HG03097 (cell line): ENCODE results near the gene TTC21A.
"Not testable (repeated sequence)": the region's sequence is repeated elsewhere in the genome, so short reads cannot be mapped to it uniquely, and the experiment has no call there.

Experiments used
- ATAC-seq: cut with Tn5 transposase; IDR thresholded peaks from one replicate; pipeline ENCODE4 v1.9.1; 2021; ENCODE audit not compliant: unreplicated experiment, low FRiP score

The TTC21A gene

GRCh38 chr3:39148435-39149058, 41.1 kb downstream of the TTC21A start:
- ATAC-seq = no peak

- ATAC-seq = no peak
These were observed 41.6 kb downstream of the TTC21A start for GRCh38 chr3:39149059-39149455.

DNA sequence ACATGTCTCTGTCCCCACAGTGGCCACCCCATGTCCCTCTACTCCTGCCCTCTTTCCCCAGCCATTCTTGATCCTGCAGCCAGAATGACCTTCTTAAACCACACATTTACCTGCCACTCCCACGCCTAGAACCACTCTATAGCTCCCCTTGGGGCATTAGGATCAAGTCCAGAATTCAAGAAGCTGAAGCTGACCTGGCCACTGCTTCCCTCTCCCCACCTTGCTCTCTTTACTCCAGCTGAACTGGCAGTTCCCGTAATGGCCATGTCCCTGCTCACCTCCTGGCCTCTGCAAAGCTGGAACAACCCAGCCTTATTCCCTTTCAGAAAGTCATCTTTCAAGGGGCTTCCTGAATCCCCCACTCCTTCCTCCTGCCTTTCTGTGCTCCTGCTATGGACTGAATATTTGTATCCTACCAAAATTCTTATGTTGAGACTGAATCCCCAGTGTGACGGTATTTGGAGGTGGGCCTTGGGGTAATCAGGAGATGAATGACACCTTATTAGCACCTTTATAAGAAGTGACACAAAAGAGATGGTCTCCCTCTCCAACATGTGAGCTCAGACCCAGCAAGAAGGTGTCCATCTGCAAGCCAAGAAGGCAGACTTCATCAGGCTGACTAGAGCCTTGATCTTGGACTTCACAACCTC, 42.1 kb downstream of the TTC21A start:
- no peak for ATAC-seq

DNA sequence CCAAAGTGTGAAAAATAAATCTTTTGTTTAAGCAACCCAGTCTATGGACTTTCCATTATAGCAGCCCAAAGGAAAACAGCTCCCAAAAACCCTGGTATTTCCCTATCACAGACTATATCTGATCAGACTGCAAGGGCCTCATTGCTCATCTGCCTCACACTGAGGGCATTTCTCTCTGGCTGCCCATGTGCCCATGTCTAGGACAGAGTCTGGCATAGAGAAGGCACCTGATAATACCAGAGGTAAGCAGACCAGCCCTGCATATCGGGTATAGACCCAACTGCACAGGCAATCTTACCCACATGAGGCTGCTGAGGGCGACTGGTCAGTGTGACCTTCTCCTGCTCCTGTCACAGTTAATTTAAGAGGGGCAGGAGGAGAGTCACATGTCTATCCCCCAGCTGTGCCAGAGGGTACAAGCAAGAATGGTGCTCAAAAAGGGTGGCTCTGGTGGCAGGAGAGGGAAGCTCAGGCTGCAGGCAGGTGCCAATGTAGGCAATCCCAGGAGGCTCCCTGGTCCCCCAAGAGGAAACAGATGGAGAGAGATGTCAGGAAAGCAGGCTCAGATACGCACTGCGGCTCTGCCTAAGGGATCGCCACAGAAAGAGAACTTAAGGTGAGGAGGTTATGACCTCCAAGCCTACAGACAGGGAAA, 42.8 kb downstream of the TTC21A start:
- ATAC-seq = no peak

DNA sequence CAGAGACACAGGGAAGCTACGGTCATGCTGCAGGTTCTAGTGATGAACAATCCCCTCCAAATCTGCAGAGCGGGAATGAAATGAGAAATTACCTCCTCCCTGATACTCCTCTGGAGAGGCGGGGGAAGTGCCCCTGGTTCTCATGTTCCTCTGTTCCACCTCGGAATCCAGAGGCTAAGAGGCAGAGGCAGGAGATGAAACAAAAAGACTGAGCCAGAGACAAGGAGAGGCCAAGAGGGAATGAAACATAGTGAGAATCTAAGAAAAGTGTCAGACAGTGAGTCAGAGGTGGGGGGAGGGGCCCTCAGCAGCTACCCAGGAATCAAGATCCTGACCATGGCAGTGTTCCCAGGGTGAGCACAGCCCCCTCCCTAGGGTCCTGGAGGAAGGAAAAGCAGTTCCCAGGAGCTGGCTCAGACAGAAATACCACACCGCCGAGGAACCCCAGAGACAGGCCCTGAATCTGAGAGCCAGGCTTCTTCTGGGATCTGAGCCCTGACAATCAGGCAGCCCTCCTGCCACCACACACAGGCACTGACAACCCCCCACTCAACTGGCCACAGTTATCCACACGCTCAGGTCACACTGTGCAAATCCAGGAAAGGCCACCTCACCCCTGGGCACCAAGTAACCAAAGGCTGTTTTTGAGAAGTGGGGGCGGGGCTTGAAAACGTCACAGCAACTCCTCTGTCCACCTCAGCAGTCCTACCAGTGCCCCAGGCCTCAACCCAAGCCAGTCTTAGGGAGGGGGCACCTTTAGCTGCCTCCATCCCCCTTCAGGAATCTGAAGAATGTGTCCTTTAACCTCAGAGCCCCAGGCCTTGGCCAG, 43.5 kb downstream of the TTC21A start:
- ATAC-seq = no peak

DNA sequence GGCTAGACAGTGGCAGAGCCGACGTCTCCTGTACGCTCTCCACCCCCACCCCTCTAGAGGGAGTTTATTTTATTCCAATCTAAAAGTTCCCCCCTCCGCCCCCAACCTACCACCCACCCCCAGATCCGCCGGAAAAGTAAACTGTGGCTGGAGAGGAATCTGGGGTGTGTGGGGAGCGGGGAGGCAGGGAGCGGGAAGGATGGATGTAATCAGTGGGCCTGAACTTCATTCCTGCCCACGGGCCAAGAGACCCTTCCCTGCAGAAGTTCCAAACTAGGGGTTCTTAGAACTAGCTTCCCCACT, 46.4 kb downstream of the TTC21A start:
- no peak for ATAC-seq

DNA sequence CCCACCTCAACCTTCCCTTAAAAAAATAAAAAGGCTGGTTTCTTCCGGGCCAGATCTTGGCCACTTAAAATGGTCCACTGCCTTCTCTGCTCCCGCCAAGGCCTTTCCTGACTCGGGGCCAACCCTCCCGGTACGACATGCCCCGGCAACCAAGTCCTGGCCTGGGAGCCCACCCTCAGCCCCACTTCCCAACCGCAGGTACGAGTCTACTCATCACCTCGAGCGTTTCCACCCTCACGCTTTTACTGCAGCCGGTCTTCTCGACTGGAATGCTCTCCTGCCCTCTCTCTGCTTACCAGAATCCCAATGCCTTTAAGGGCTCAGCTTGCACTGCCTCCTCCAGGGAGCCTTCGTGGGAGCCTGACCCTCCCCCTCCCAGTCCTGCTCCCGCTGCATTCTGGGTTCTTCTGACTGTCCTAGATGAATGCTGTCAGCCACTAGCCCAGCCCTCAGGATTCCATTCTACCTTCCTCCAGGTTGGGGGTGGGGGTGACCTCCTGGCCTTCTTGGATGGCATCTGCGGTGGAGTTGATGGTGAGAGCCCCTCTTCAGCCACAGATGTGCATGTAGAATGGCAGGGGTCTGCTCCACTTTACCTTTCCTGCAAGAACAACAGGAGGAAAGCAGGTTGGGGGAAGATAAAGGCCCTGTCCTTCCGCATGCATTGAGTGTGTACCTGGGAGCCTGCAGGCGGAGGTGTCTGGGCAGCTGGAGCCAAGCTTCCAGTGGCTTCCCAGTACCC, 47.0 kb downstream of the TTC21A start:
- ATAC-seq = no peak

DNA sequence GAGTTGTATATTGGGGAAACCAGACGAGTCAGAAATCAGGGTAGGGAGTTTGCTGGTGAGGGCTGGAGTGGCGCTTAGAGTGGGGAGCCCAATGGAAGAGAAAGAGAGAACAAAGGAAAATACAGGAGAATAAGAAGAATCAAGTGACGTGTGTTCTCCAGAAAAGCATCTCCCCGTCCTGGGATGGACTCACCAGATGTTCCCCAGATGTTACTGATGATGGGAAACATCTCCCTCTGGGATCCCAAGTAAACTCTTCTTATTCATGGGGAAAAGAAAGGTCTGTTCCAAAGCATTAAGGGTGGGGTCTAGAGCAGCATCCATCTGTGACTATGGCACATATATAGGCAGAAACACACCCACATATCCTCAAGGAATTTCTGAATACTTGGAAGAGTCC, 48.9 kb downstream of the TTC21A start:
- ATAC-seq = no peak

DNA sequence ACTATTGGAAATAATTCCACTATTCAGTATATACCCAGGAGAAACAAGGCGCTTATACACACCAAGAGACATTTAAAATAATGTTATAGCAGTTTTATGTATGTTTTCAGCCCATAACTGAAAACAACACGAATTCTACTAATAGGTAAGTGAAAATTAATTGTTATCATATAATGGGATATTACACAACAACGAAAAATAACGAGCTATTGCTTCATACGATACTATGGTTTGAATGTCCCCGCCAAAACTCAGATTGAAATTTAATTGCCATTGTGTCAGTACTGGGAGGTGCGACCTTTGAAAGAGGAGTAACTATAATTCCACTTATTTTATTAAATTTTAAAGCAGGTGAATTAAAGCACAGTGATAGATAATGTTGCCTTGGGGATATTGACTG, 49.9 kb downstream of the TTC21A start:
- no peak for ATAC-seq

DNA sequence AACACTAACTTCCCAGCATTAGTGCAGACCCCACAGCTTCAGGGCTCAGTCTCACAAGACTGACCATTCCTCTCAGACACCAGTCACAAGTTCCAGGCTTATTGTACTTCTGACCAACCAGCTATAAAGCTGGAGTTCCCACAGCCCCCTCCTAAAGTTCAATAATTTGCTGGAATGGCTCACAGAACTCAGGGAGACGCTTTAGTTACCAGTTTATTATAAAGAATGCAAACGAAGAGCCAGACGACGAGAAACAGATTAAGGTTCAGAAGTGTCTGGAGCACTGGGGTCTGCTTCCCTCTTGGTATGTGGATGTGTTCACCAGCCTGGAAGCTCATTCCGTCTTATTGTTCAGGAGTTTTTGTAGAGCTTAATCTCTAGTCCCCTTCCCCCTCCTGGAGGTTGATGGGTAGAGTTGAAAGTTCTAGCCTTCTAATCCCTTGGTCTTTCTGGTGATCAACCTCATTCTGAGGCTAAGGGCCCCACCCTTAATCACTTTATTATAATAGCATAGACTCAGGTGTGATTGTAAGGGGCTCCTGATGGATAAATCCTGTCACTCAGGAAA, 50.8 kb downstream of the TTC21A start:
- no peak for ATAC-seq

- ATAC-seq = no peak
These were observed 56.9 kb downstream of the TTC21A start for GRCh38 chr3:39164414-39164813.

DNA sequence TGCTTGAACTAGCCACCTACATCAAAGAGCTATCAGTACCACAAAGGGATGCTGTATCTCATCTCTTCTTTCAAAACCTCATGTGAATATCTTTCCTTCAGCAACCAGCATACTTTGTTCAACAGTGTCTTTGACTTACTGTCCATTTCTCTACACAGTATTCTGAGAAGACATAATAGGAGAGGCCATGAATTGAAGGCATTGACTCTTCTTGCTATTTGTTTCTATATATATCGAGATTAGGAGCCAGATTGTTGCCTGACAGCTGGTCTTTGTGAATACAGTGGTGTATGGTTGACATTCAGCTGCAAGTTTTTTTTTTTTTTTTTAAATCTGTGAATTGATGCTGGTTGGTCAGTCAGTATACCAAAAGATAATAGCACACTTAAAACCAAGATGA, 58.0 kb downstream of the TTC21A start:
- ATAC-seq = no peak

DNA sequence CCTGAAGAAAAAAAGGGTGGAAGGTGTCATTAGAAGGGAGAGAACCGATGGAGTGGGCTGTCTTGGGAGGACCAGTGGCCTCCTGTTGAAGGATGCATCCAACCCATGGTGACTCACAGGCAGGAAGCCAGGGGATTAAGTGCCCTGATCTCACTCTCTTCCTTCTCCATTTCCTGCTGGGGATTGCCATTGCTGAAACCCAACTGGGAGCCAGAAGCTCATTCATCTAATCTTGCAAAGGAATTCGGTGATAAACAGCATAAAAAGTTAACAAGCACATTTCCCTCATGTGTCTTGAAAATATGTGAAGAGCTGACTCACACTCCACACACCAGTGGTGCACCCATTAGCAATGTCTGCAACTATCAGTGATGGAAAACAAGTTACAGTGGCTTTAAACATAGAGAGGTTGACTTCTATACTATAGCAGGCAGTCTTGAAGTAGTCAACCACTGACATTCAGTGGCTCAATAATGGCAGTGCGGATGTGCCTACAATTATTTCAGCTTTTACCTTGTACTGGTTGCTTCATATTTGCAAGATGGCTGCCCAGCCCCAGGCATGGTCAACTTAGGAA, 58.7 kb downstream of the TTC21A start:
- no peak for ATAC-seq

- no peak for ATAC-seq
These were observed 59.6 kb downstream of the TTC21A start for GRCh38 chr3:39166932-39167532.

GRCh38 chr3:39168156-39168780, 60.8 kb downstream of the TTC21A start:
- no peak for ATAC-seq

- ATAC-seq = no peak
These were observed 62.2 kb downstream of the TTC21A start for GRCh38 chr3:39169712-39170111.

GRCh38 chr3:39170461-39170860, 63.0 kb downstream of the TTC21A start:
- no peak for ATAC-seq

- not testable (repeated sequence) for ATAC-seq
These were observed 63.4 kb downstream of the TTC21A start for GRCh38 chr3:39170877-39171276.

DNA sequence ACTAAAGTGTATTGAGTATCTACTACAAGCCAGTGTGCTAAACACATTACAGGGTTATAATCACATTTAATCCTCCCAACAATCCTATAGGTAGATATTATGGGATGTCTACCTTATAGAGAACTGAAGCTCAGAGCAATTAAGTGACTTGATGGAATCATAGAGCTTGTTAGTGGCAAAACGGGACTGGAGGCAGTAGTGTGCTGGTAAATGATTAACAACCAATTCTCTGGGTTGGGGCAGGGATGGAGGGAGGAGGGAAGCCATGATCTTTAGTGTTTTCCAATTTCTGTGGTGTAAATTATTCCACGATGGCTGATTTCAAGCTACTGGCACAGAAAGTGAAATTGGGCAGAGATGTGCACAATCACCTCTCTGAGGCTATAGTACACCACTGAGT, 64.4 kb downstream of the TTC21A start:
- no peak for ATAC-seq
